Progenitor cell of endocrine pancreas (in vitro differentiated cells): ENCODE measurements around the gene GGPS1. TPM values are rescaled to one million over a fixed set of nuclear protein-coding genes. Genes with fewer than 3 reads are reported as not detected.

Experiments
- DNase-seq: peaks from one replicate; pipeline ENCODE4 v3.0.0; 2021; ENCODE audit warnings: low spot score; ENCODE audit not compliant: unreplicated experiment
- H3K27ac Mint-ChIP-seq: 2 replicates; pipeline ENCODE4 v1.8.0; 2021; ENCODE audit warnings: mild to moderate bottlenecking, moderate library complexity, mixed read lengths
- H3K27me3 Mint-ChIP-seq: 2 replicates; pipeline ENCODE4 v1.8.0; 2021; ENCODE audit warnings: mixed read lengths
- H3K36me3 Mint-ChIP-seq: 2 replicates; pipeline ENCODE4 v1.8.0; 2022; ENCODE audit warnings: mixed read lengths; ENCODE audit not compliant: insufficient read depth
- H3K4me1 Mint-ChIP-seq: 2 replicates; pipeline ENCODE4 v1.8.0; 2021; ENCODE audit warnings: low read depth, mixed read lengths
- H3K4me3 Mint-ChIP-seq: 2 replicates; pipeline ENCODE4 v1.8.0; 2021; ENCODE audit warnings: low read depth, mild to moderate bottlenecking, moderate library complexity, mixed read lengths
- H3K9me3 Mint-ChIP-seq: 2 replicates; pipeline ENCODE4 v1.8.0; 2021; ENCODE audit warnings: low read depth, mixed read lengths
- CTCF ChIP-seq: fragments of 200-600 bp; sonication (generic); IDR thresholded peaks from one replicate; pipeline ENCODE4 v1.5.0; 2021; ENCODE audit warnings: antibody characterized with exemption, mild to moderate bottlenecking; ENCODE audit not compliant: unreplicated experiment
- total RNA-seq: library from RNA; stranded (reverse); gene quantifications from 2 replicates; pipeline ENCODE4 v1.2.1, GENCODE V29; 2021

GGPS1 gene
- total RNA-seq, 1 donor from 2014 or later = 50.6 TPM

DNA sequence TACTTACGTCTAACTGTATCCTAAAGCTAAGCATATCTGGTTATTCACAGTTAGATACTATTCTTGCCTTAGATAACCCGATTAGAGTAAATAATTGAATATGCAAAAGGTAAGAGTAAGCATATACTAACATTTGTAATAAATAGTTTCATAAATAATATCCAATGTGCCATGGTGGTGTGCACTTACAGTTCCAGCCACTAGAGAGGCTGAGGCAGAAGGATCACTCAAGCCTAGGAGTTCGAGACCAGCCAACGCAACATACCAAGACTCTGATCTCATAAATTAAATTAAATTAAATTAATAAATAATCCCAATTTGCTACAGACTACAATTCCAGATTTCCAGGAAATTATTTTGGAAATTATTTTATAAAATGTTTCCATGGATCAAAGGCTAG is 12.6 kb upstream of the GGPS1 start:
- TF ChIP-seq CTCF = no peak
- Mint-ChIP-seq H3K4me1 (peaks cover 14% of the 10 kb centered on the region), H3K27ac (no peak overlapping the region), H3K9me3 (no peaks in the 10 kb centered on the region), H3K4me3 (no peak overlapping the region), H3K27me3 (no peaks in the 10 kb centered on the region), H3K36me3 (peaks cover 12% of the 10 kb centered on the region)
- DNase-seq = no peak

GRCh38 chr1:235317168-235317567 is 11.2 kb upstream of the GGPS1 start:
- H3K4me3 Mint-ChIP-seq = no peak overlapping the region
- DNase-seq = no peak
- H3K36me3 Mint-ChIP-seq = peaks cover 11% of the 10 kb centered on the region
- no peak for TF ChIP-seq CTCF
- peak overlapping the region; percentile 70 for H3K27ac Mint-ChIP-seq
- H3K9me3 Mint-ChIP-seq = no peaks in the 10 kb centered on the region
- H3K4me1 Mint-ChIP-seq = peaks cover 20% of the 10 kb centered on the region
- no peaks in the 10 kb centered on the region for H3K27me3 Mint-ChIP-seq

DNA sequence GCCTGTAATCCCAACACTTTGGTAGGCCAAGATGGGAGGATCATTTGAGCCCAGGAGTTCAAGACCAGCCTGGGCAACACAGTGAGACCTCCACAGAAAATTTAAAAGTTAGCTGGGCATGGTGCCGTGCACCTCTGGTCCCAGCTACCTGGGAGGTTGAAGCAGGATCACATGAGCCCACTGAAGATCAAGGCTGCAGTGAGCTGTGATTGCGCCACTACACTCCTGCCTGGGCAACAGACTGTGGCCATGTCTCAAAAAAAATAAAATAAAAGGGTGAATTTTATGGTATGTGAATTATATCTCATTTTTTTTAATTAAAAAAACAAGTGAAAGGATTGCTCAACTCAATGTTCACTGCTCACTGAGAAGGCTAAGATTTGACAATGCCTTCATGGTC is 9.1 kb upstream of the GGPS1 start:
- H3K27ac Mint-ChIP-seq = peak overlapping the region; percentile 57

GRCh38 chr1:235320521-235321179 is 7.7 kb upstream of the GGPS1 start:
- peaks cover 16% of the 10 kb centered on the region for H3K36me3 Mint-ChIP-seq
- H3K9me3 Mint-ChIP-seq = no peaks in the 10 kb centered on the region
- peak overlapping the region; percentile 90 for H3K27ac Mint-ChIP-seq
- DNase-seq = no peak
- H3K27me3 Mint-ChIP-seq = no peaks in the 10 kb centered on the region
- H3K4me1 Mint-ChIP-seq = peaks cover 21% of the 10 kb centered on the region
- no peak overlapping the region for H3K4me3 Mint-ChIP-seq
- TF ChIP-seq CTCF = no peak

More for the DNA sequence above, 9.1 kb upstream of the GGPS1 start:
- Mint-ChIP-seq H3K36me3 (peaks cover 14% of the 10 kb centered on the region), H3K27me3 (no peaks in the 10 kb centered on the region), H3K4me3 (no peak overlapping the region), H3K4me1 (peaks cover 14% of the 10 kb centered on the region), H3K9me3 (no peaks in the 10 kb centered on the region)
- TF ChIP-seq CTCF = no peak
- no peak for DNase-seq

GRCh38 chr1:235324296-235324695 is 4.1 kb upstream of the GGPS1 start:
- Mint-ChIP-seq H3K36me3 (peaks cover 11% of the 10 kb centered on the region), H3K4me3 (peak overlapping the region; percentile 37), H3K27me3 (no peaks in the 10 kb centered on the region), H3K4me1 (peaks cover 27% of the 10 kb centered on the region), H3K9me3 (no peaks in the 10 kb centered on the region), H3K27ac (peak overlapping the region; percentile 56)
- TF ChIP-seq CTCF = no peak
- no peak for DNase-seq
